HL-60 (cell line): Measurements from ENCODE around the gene TRIM74.
"Not testable (repeated sequence)": the region's sequence is repeated elsewhere in the genome, so short reads cannot be mapped to it uniquely, and the experiment has no call there.

ENCODE experiments used
- GABPA ChIP-seq: IDR thresholded peaks from 2 replicates; pipeline ENCODE4 v1.6.1; 2012; ENCODE audit warnings: low read depth
- POLR2AphosphoS5 ChIP-seq: IDR thresholded peaks from 2 replicates; pipeline ENCODE4 v1.6.1; 2012; ENCODE audit warnings: low read depth
- SPI1 ChIP-seq: IDR thresholded peaks from 2 replicates; pipeline ENCODE4 v1.6.1; 2012; ENCODE audit warnings: low read depth, mild to moderate bottlenecking, borderline replicate concordance
- TF ChIP-seq, protein P1 (sequence below): IDR thresholded peaks from one replicate; pipeline ENCODE4 v1.5.1; 2011; ENCODE audit warnings: low read length, control low read depth, inconsistent platforms; ENCODE audit not compliant: insufficient read depth
- TF ChIP-seq, protein P2 (sequence below): IDR thresholded peaks from 2 replicates; pipeline ENCODE4 v1.6.1; 2012; ENCODE audit warnings: low read depth; ENCODE audit not compliant: insufficient replicate concordance

DNA sequence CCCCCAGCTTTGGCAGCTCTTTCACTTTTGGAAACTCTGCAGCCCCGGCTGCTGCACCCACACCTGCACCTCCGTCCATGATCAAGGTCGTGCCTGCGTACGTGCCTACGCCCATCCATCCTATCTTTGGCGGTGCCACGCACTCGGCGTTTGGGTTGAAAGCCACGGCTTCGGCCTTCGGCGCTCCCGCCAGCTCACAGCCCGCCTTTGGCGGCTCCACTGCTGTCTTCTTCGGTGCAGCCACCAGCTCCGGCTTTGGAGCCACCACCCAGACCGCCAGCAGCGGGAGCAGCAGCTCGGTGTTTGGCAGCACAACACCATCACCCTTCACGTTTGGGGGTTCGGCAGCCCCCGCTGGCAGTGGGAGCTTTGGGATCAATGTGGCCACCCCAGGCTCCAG is 26.3 kb downstream of the TRIM74 start:
- not testable (repeated sequence) for TF ChIP-seq POLR2AphosphoS5, SPI1, GABPA
- TF ChIP-seq, protein P1, sequence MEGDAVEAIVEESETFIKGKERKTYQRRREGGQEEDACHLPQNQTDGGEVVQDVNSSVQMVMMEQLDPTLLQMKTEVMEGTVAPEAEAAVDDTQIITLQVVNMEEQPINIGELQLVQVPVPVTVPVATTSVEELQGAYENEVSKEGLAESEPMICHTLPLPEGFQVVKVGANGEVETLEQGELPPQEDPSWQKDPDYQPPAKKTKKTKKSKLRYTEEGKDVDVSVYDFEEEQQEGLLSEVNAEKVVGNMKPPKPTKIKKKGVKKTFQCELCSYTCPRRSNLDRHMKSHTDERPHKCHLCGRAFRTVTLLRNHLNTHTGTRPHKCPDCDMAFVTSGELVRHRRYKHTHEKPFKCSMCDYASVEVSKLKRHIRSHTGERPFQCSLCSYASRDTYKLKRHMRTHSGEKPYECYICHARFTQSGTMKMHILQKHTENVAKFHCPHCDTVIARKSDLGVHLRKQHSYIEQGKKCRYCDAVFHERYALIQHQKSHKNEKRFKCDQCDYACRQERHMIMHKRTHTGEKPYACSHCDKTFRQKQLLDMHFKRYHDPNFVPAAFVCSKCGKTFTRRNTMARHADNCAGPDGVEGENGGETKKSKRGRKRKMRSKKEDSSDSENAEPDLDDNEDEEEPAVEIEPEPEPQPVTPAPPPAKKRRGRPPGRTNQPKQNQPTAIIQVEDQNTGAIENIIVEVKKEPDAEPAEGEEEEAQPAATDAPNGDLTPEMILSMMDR = not testable (repeated sequence)
- TF ChIP-seq, protein P2, sequence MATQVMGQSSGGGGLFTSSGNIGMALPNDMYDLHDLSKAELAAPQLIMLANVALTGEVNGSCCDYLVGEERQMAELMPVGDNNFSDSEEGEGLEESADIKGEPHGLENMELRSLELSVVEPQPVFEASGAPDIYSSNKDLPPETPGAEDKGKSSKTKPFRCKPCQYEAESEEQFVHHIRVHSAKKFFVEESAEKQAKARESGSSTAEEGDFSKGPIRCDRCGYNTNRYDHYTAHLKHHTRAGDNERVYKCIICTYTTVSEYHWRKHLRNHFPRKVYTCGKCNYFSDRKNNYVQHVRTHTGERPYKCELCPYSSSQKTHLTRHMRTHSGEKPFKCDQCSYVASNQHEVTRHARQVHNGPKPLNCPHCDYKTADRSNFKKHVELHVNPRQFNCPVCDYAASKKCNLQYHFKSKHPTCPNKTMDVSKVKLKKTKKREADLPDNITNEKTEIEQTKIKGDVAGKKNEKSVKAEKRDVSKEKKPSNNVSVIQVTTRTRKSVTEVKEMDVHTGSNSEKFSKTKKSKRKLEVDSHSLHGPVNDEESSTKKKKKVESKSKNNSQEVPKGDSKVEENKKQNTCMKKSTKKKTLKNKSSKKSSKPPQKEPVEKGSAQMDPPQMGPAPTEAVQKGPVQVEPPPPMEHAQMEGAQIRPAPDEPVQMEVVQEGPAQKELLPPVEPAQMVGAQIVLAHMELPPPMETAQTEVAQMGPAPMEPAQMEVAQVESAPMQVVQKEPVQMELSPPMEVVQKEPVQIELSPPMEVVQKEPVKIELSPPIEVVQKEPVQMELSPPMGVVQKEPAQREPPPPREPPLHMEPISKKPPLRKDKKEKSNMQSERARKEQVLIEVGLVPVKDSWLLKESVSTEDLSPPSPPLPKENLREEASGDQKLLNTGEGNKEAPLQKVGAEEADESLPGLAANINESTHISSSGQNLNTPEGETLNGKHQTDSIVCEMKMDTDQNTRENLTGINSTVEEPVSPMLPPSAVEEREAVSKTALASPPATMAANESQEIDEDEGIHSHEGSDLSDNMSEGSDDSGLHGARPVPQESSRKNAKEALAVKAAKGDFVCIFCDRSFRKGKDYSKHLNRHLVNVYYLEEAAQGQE = not testable (repeated sequence)
